Gastroesophageal sphincter (tissue), 4 donors: ENCODE results near the gene NCAPD3. TPM values are rescaled to one million over a fixed set of nuclear protein-coding genes. Genes with fewer than 3 reads are reported as not detected.
A peak's percentile ranks its signal among the peaks of the same experiment; 100 is the strongest.
"Not testable (repeated sequence)": the region's sequence is repeated elsewhere in the genome, so short reads cannot be mapped to it uniquely, and the experiment has no call there.

Experiments
- ATAC-seq: fragments of 150-250 bp; one replicate; pipeline ENCODE4 v1.9.1; 2016; ENCODE audit warnings: mild to moderate bottlenecking, moderate library complexity
- H3K27ac ChIP-seq, 4 donors: fragments of 200-600 bp; sonication (generic) in 3 of 4; 1 replicate in 3 of 4; 2 replicates in 1 of 4; pipeline ENCODE4 v1.5.1; 2016 to 2019
- H3K27me3 ChIP-seq: fragments of 200-600 bp; sonication (generic); one replicate; pipeline ENCODE4 v1.5.1; 2019
- H3K36me3 ChIP-seq, 2 donors: fragments of 200-600 bp; sonication (generic); one replicate each; pipeline ENCODE4 v1.5.1; 2019; ENCODE audit warnings: control low read depth in 1 of 2
- H3K4me1 ChIP-seq, 3 donors: fragments of 200-600 bp; sonication (generic); 1 replicate in 2 of 3; 2 replicates in 1 of 3; pipeline ENCODE4 v1.5.1; 2016 to 2019; ENCODE audit warnings: control low read depth in 2 of 3
- H3K4me3 ChIP-seq, 2 donors: fragments of 200-600 bp; sonication (generic); one replicate each; pipeline ENCODE4 v1.5.1; 2019; ENCODE audit warnings: mild to moderate bottlenecking in 1 of 2, moderate library complexity in 1 of 2
- H3K9me3 ChIP-seq, 3 donors: fragments of 200-600 bp; sonication (generic); one replicate each; pipeline ENCODE4 v1.5.1; 2017 to 2019; ENCODE audit warnings: control low read depth in 2 of 3
- EP300 ChIP-seq: sonication (generic); formaldehyde crosslinking; IDR thresholded peaks from one replicate; pipeline ENCODE4 v1.6.1; 2017; ENCODE audit warnings: antibody characterized with exemption, mild to moderate bottlenecking
- POLR2A ChIP-seq, 2 donors: fragments of 450-650 bp; IDR thresholded peaks; one replicate each; pipeline ENCODE4 v1.6.1; 2017; ENCODE audit warnings: antibody characterized with exemption in 2 of 2, mild to moderate bottlenecking in 2 of 2, moderate library complexity in 1 of 2
- POLR2AphosphoS5 ChIP-seq: sonication (generic); formaldehyde crosslinking; IDR thresholded peaks from one replicate; pipeline ENCODE4 v1.6.1; 2017; ENCODE audit warnings: antibody characterized with exemption
- WGBS, 2 donors: methylation state at CpG; one replicate each; pipeline ENCODE4 v1.1.5; 2018; ENCODE audit warnings: low coverage in 1 of 2; 5-methylcytosine and 5-hydroxymethylcytosine counted together
- total RNA-seq, 4 donors: library from RNA; depleted of rRNA; stranded (reverse); fragments of >200 nt; gene quantifications; one replicate each; pipeline ENCODE4 v1.1.0, GENCODE V29; 2016
- TF ChIP-seq, protein P1 (sequence below), 4 experiments: fragments of 200-600 bp in 2 of 4; fragments of 450-650 bp in 2 of 4; sonication (generic) in 1 of 4; IDR thresholded peaks; one replicate each; pipeline ENCODE4 v1.5.1; 2017 to 2019; ENCODE audit warnings: antibody characterized with exemption in 4 of 4, mild to moderate bottlenecking in 2 of 4, moderate library complexity in 2 of 4

Gene NCAPD3
- total RNA-seq, 4 donors from 2014 or later: 7.0 to 13.8 (median 11.4) TPM

DNA sequence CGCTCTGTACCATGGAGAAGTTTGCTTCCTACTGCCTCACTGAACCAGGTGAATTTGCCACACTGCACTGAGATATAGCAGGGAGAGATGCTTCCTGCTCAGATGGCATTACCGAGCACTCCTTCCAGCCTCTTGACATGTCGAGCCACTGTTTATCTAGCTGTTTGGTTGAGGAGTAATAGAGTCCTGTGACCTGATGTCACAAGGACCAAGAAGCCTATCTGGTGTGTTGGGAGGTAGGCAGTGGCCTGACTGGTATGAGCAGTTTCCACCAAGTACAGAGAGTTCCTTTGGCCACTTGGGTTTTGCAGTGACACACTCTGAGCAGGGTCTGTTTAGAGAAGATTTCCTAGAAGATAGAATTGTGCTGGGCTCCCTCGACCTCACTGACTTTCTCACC, 34.8 kb upstream of the NCAPD3 start:
- Histone ChIP-seq H3K9me3 (no peaks in the 10 kb centered on the region), H3K4me3 (no peak overlapping the region), H3K36me3 (peaks cover 0 to 74% of the 10 kb centered on the region in 2 donors), H3K4me1 (peaks cover 0 to 19% (median 7%) of the 10 kb centered on the region in 3 donors), H3K27ac (no peak overlapping the region), H3K27me3 (no peaks in the 10 kb centered on the region)
- TF ChIP-seq POLR2AphosphoS5 (no peak), EP300 (no peak), POLR2A (IDR thresholded peaks at IDR 0.05) (no peak)
- TF ChIP-seq, protein P1, sequence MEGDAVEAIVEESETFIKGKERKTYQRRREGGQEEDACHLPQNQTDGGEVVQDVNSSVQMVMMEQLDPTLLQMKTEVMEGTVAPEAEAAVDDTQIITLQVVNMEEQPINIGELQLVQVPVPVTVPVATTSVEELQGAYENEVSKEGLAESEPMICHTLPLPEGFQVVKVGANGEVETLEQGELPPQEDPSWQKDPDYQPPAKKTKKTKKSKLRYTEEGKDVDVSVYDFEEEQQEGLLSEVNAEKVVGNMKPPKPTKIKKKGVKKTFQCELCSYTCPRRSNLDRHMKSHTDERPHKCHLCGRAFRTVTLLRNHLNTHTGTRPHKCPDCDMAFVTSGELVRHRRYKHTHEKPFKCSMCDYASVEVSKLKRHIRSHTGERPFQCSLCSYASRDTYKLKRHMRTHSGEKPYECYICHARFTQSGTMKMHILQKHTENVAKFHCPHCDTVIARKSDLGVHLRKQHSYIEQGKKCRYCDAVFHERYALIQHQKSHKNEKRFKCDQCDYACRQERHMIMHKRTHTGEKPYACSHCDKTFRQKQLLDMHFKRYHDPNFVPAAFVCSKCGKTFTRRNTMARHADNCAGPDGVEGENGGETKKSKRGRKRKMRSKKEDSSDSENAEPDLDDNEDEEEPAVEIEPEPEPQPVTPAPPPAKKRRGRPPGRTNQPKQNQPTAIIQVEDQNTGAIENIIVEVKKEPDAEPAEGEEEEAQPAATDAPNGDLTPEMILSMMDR (IDR thresholded peaks at IDR 0.05): no peak
- ATAC-seq: no peak
- 69 to 79% methylated on average over 2 to 3 of the region's 4 CpGs for WGBS, 2 donors

GRCh38 chr11:134257101-134257500, 33.3 kb upstream of the NCAPD3 start:
- H3K9me3 ChIP-seq: no peaks in the 10 kb centered on the region
- H3K4me1 ChIP-seq: peaks cover 3 to 25% (median 10%) of the 10 kb centered on the region in 3 donors
- H3K4me3 ChIP-seq: no peak overlapping the region
- H3K36me3 ChIP-seq: peaks cover 0 to 59% of the 10 kb centered on the region in 2 donors
- H3K27ac ChIP-seq: no peak overlapping the region
- no peak for ATAC-seq
- WGBS, 2 donors: 89 to 96% methylated on average over 4 to 8 of the region's 11 CpGs
- no peak for TF ChIP-seq POLR2A (IDR thresholded peaks at IDR 0.05)
- no peak for TF ChIP-seq POLR2AphosphoS5
- TF ChIP-seq, protein P1 (IDR thresholded peaks at IDR 0.05): no peak
- no peak for TF ChIP-seq EP300
- H3K27me3 ChIP-seq: no peaks in the 10 kb centered on the region

GRCh38 chr11:134255184-134255561, 31.4 kb upstream of the NCAPD3 start:
- 93 to 94% methylated on average over 4 to 5 of the region's 5 CpGs for WGBS, 2 donors
- H3K4me3 ChIP-seq, ATAC-seq, H3K9me3 ChIP-seq, H3K27ac ChIP-seq, H3K27me3 ChIP-seq: not testable (repeated sequence)
- Histone ChIP-seq H3K36me3 (peaks cover 0 to 50% of the 10 kb centered on the region in 2 donors), H3K4me1 (peaks cover 9 to 38% (median 12%) of the 10 kb centered on the region in 3 donors)

GRCh38 chr11:134254433-134255183, 30.8 kb upstream of the NCAPD3 start:
- H3K27ac ChIP-seq: no peak overlapping the region
- no peaks in the 10 kb centered on the region for H3K9me3 ChIP-seq
- H3K27me3 ChIP-seq: no peaks in the 10 kb centered on the region
- WGBS, 2 donors: 65 to 70% methylated on average over 3 of the region's 3 CpGs
- peak overlapping the region; percentile 66 to 87 for H3K4me3 ChIP-seq
- ATAC-seq: no peak
- peaks cover 9 to 38% (median 12%) of the 10 kb centered on the region in 3 donors for H3K4me1 ChIP-seq
- TF ChIP-seq, protein P1 (IDR thresholded peaks at IDR 0.05): no peak
- no peak for TF ChIP-seq POLR2AphosphoS5
- no peak for TF ChIP-seq EP300
- no peak for TF ChIP-seq POLR2A (IDR thresholded peaks at IDR 0.05)
- H3K36me3 ChIP-seq: peaks cover 0 to 50% of the 10 kb centered on the region in 2 donors

DNA sequence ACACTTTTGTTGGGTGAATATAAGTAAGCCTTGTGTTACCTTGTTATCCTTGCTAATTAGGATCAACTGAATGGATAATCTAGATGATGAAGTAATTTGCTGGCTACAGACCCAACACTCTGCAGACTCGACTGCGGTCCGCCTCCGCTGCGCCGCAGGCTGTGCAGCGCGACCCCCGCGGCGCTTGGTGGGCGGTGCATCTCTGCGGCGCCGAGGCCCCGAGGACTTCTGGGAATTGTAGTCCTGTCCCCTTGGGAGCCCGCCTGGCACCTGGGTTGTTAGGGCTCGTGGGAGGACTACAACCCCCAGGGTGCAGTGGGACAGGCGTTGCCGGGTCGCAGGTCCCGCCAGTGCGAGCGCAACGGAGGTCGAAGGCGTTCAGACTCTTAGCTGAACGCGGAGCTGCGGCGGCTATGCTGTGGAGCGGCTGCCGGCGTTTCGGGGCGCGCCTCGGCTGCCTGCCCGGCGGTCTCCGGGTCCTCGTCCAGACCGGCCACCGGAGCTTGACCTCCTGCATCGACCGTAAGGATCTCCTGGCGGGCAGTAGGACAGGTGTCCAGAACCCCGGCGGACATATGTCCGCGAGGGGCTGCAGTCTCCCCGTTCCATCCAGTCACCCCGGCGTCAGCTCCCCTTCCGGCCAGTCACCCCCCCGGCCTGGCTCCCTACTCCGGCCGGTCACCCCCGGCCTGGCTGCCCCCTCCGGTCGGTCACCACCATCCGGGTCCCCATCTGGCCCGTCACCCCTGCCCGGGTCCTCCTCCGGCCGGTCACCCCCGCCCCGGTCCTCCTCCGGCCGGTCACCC, 29.6 kb upstream of the NCAPD3 start, which contains the start of the genes ACAD8 and THYN1:
ACAD8 (plus strand) TSS at position 381 of the 806 bp plus-strand sequence; CDS start at position 414, 33 bp downstream.
THYN1 (minus strand) TSS at position 165 of the 806 bp plus-strand sequence. CDS start 470 bp downstream, outside the sequence.
- H3K27ac ChIP-seq: peak within 1 kb of the TSS; percentile 19 to 83 (median 76)
- H3K36me3 ChIP-seq: peaks cover 0 to 50% of the 10 kb centered on the region in 2 donors
- 0% methylated on average over 3 of the region's 70 CpGs; no CpG with 5 or more reads in 1 of the 2 donors for WGBS, 2 donors

More for the DNA sequence above, 29.6 kb upstream of the NCAPD3 start, which contains the start of the genes ACAD8 and THYN1:
- Histone ChIP-seq H3K4me3 (peak within 1 kb of the TSS; percentile 66 to 87), H3K9me3 (no peaks in the 10 kb centered on the region), H3K27me3 (no peaks in the 10 kb centered on the region), H3K4me1 (peaks cover 9 to 38% (median 12%) of the 10 kb centered on the region in 3 donors)
- TF ChIP-seq EP300 (no peak), POLR2A (IDR thresholded peaks at IDR 0.05) (peak; percentile 60 to 83), POLR2AphosphoS5 (peak; percentile 92)
- TF ChIP-seq, protein P1 (IDR thresholded peaks at IDR 0.05): peak in 3 of 4 experiments; percentile 42 to 75 (median 47)
- peak; percentile 100 for ATAC-seq
